Natural killer cell (primary cell): ENCODE measurements around the gene GFPT2. TPM values are rescaled to one million over a fixed set of nuclear protein-coding genes. Genes with fewer than 3 reads are reported as not detected.

Experiments
- ATAC-seq, 3 donors: fragments of 150-1000 bp in 2 of 3; fragments of 200-7000 bp in 1 of 3; cut with Tn5 transposase; 1 replicate in 1 of 3; 2 replicates in 2 of 3; pipeline ENCODE4 v1.10.0; 2021; ENCODE audit warnings: mild to moderate bottlenecking in 2 of 3, moderate library complexity in 2 of 3
- DNase-seq, 2 donors: peaks; one replicate each; pipeline versions ENCODE4 v3.0.0 to v3.0.0-alpha.2; 2013 to 2021; ENCODE audit warnings: mixed read lengths in 1 of 2
- H3K27ac ChIP-seq: one replicate; pipeline ENCODE4 v1.5.1; 2013; ENCODE audit warnings: mild to moderate bottlenecking, low read length
- H3K27me3 ChIP-seq: one replicate; pipeline ENCODE4 v1.6.1; 2013; ENCODE audit warnings: low read length; ENCODE audit not compliant: control insufficient read depth, insufficient read depth
- H3K36me3 ChIP-seq: one replicate; pipeline ENCODE4 v1.6.1; 2013; ENCODE audit warnings: low read length; ENCODE audit not compliant: control insufficient read depth, insufficient read depth
- H3K4me1 ChIP-seq: one replicate; pipeline ENCODE4 v1.6.1; 2013; ENCODE audit warnings: low read length; ENCODE audit not compliant: control insufficient read depth, insufficient read depth
- H3K4me3 ChIP-seq: one replicate; pipeline ENCODE4 v1.5.1; 2013; ENCODE audit warnings: low read length
- H3K9me3 ChIP-seq: one replicate; pipeline ENCODE4 v1.6.1; 2013; ENCODE audit warnings: low read length; ENCODE audit not compliant: control insufficient read depth, insufficient read depth
- H3K27ac Mint-ChIP-seq, 2 donors: one replicate each; pipeline ENCODE4 v1.8.0; 2022; ENCODE audit warnings: mild to moderate bottlenecking in 2 of 2, mixed read lengths in 2 of 2, moderate library complexity in 1 of 2
- H3K27me3 Mint-ChIP-seq, 2 donors: one replicate each; pipeline ENCODE4 v1.8.0; 2022; ENCODE audit warnings: low read depth in 2 of 2, mixed read lengths in 2 of 2
- H3K36me3 Mint-ChIP-seq: one replicate; pipeline ENCODE4 v1.8.0; 2022; ENCODE audit warnings: mixed read lengths
- H3K4me1 Mint-ChIP-seq, 2 donors: one replicate each; pipeline ENCODE4 v1.8.0; 2022; ENCODE audit warnings: mixed read lengths in 2 of 2
- H3K4me3 Mint-ChIP-seq: one replicate; pipeline ENCODE4 v1.8.0; 2022; ENCODE audit warnings: mild to moderate bottlenecking, moderate library complexity, mixed read lengths
- H3K9me3 Mint-ChIP-seq, 2 donors: one replicate each; pipeline ENCODE4 v1.8.0; 2022; ENCODE audit warnings: mixed read lengths in 2 of 2
- WGBS: methylation state at CpG from one replicate; pipeline ENCODE4 v1.1.7; 2013; ENCODE audit warnings: missing lambda C conversion rate; ENCODE audit not compliant: insufficient coverage; 5-methylcytosine and 5-hydroxymethylcytosine counted together
- intact Hi-C: fragments of 100-400 bp; cut with micrococcal nuclease; formaldehyde crosslinking; loops from one replicate; pipeline ENCODE4 v1.14.2; 2022
- total RNA-seq, 4 donors: library from RNA; stranded (reverse); fragments of 120-200 nt in 1 of 4; gene quantifications; one replicate each; pipeline versions ENCODE4 v1.2.3 to v1.2.4, GENCODE V29; 2013 to 2022
- TF ChIP-seq, protein P1 (sequence below): fragments of 200-600 bp; IDR thresholded peaks from one replicate; pipeline ENCODE4 v1.8.0; 2022; ENCODE audit warnings: antibody characterized with exemption

The GFPT2 gene
- total RNA-seq = under 1 TPM in 2 of 3 donors, not detected in 1; 0.56 to 0.86 TPM
- 1.6 TPM for total RNA-seq (2013)

DNA sequence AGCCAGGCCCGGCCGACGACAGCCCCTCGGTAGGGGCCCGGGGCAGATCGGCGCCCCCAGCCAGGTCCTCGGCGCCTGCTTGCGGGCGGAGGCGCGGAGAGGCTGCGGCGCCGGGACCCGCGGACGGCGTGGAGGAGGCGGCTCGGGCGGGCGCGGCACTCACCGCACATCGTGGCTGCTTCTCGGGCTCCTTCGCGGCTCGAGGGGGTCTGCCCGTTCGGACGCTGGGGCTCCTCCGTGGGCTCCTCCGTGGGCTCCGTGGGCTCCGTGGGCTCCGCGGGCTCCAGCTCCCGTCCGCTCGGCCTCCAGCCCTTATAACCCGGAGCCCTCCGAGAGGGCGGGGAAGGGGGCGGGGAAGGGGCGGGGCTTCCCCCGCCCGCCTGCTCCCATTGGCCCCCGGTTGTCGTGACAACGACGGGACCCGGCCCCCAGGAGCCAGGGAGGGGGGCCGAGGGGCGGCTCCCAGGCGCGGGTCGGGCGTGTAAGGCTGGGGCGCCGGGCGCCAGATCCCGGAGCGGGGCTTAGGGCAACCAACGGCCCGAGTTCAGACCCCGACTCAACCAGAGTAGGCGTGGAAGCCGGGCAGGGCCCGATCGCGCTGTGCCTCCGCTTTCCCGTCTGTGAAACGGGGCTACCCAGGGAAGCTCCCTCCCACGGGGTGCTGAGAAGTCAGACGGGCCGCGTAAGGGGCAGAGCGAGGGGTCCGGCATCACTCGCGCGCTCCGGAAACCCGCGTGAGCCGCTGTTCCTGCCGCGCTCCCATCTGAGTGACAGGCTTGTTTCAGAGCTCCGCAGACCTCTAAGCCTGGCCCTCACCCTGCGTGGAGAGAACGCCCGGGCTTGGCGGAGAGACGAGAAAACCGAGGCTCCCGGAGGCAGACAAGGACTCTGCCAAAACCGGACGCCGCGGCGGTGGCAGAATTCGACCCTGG lies at the start of gene GFPT2:
Gene GFPT2, minus strand, starts transcription at position 289 of the 932 bp plus-strand sequence. Its CDS starts 119 bp downstream, at position 170.
- peaks cover 19% of the 10 kb centered on the region for H3K4me1 ChIP-seq
- TF ChIP-seq, protein P1, sequence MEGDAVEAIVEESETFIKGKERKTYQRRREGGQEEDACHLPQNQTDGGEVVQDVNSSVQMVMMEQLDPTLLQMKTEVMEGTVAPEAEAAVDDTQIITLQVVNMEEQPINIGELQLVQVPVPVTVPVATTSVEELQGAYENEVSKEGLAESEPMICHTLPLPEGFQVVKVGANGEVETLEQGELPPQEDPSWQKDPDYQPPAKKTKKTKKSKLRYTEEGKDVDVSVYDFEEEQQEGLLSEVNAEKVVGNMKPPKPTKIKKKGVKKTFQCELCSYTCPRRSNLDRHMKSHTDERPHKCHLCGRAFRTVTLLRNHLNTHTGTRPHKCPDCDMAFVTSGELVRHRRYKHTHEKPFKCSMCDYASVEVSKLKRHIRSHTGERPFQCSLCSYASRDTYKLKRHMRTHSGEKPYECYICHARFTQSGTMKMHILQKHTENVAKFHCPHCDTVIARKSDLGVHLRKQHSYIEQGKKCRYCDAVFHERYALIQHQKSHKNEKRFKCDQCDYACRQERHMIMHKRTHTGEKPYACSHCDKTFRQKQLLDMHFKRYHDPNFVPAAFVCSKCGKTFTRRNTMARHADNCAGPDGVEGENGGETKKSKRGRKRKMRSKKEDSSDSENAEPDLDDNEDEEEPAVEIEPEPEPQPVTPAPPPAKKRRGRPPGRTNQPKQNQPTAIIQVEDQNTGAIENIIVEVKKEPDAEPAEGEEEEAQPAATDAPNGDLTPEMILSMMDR = no peak
- WGBS = under 1% methylated on average over 106 of the region's 106 CpGs
- peak within 1 kb of the TSS; percentile 75 for H3K4me3 Mint-ChIP-seq
- no peaks in the 10 kb centered on the region for H3K36me3 Mint-ChIP-seq
- intact Hi-C loops = no loop called here
- H3K4me3 ChIP-seq = peak within 1 kb of the TSS; percentile 57
- H3K27ac Mint-ChIP-seq = peak within 1 kb of the TSS in 1 of 2 donors; percentile 45
- H3K9me3 ChIP-seq = no peaks in the 10 kb centered on the region
- no peak within 1 kb of the TSS for H3K27ac ChIP-seq
- DNase-seq (peak; percentile 64 to 87), ATAC-seq (peak; percentile 86 to 91 (median 90))
- H3K36me3 ChIP-seq = no peaks in the 10 kb centered on the region
- peaks cover 27 to 46% of the 10 kb centered on the region in 2 donors for H3K27me3 Mint-ChIP-seq
- H3K4me1 Mint-ChIP-seq = peaks cover 0 to 12% of the 10 kb centered on the region in 2 donors
- peaks cover 17% of the 10 kb centered on the region for H3K27me3 ChIP-seq
- H3K9me3 Mint-ChIP-seq = no peaks in the 10 kb centered on the region

DNA sequence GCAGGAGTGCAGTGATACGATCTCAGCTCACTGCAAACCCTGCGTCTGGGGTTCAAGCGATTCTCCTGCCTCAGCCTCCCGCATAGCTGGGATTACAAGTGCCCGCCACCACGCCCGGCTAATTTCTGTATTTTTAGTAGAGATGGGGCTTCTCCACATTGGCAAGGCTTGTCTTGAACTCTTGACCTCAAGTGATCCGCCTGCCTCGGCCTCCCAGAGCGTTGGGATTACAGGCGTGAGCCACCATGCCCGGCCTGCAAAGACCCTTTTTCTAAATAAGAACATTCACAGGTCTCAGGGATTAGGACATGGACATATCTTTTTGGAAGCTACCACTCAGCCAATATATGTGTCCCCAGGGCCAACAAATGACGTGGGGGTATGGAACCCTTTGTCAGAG lies 49.6 kb upstream of the GFPT2 start:
- no peaks in the 10 kb centered on the region for H3K36me3 ChIP-seq
- ATAC-seq (no peak), DNase-seq (no peak)
- no peaks in the 10 kb centered on the region for H3K9me3 ChIP-seq
- Mint-ChIP-seq H3K36me3 (no peaks in the 10 kb centered on the region), H3K4me3 (no peak overlapping the region), H3K27me3 (peaks cover 4 to 13% of the 10 kb centered on the region in 2 donors), H3K27ac (no peak overlapping the region), H3K4me1 (no peaks in the 10 kb centered on the region), H3K9me3 (no peaks in the 10 kb centered on the region)
- intact Hi-C loops = no loop called here
- H3K27ac ChIP-seq = no peak overlapping the region
- no peaks in the 10 kb centered on the region for H3K4me1 ChIP-seq
- no peak overlapping the region for H3K4me3 ChIP-seq
- TF ChIP-seq, protein P1 = no peak
- no peaks in the 10 kb centered on the region for H3K27me3 ChIP-seq
- WGBS = 91% methylated on average over 13 of the region's 13 CpGs

DNA sequence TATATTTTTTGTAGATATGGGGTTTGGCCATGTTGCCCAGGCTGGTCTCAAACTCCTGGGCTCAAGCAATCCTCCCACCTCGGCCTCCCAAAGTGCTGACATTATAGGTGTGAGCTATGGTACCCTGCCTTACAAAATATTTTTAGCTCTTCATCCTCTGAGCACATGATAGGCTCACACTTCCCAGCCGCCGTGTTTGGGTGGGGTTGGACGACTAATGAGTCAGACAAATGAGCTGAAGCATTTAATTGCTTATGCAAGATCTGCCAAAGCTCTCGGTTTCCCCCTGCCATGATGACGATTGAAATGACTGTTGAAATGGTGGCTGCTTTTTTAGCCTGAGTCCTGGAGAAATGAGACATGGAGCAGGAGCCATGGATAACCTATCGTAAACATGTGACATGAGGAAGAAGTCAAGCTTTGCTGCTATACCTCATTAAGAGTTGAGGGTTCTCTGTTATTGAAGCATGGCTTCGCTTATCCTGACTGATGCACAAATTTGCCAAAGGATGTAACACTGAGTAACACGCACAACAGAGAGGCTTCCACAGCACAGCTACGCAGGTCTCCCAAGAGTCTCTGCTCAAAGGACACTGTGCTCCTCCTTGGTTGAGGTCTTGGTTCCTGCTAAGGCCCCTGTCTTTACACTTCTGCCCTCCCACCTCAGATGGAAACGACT lies 48.2 kb upstream of the GFPT2 start:
- H3K27ac Mint-ChIP-seq = no peak overlapping the region
- H3K36me3 Mint-ChIP-seq = no peaks in the 10 kb centered on the region
- no peaks in the 10 kb centered on the region for H3K9me3 ChIP-seq
- no peak overlapping the region for H3K4me3 ChIP-seq
- H3K4me1 ChIP-seq = no peaks in the 10 kb centered on the region
- H3K4me1 Mint-ChIP-seq = no peaks in the 10 kb centered on the region
- no peak overlapping the region for H3K27ac ChIP-seq
- WGBS = 90% methylated on average over 11 of the region's 11 CpGs
- no peaks in the 10 kb centered on the region for H3K36me3 ChIP-seq
- no peak overlapping the region for H3K4me3 Mint-ChIP-seq
- intact Hi-C loops = no loop called here
- H3K27me3 Mint-ChIP-seq = peaks cover 0 to 9% of the 10 kb centered on the region in 2 donors
- TF ChIP-seq, protein P1 = no peak
- DNase-seq (no peak), ATAC-seq (no peak)
- H3K27me3 ChIP-seq = no peaks in the 10 kb centered on the region
- H3K9me3 Mint-ChIP-seq = no peaks in the 10 kb centered on the region
